ENCODE measurements around the gene DNM3.

GRCh38 chr1:171943973-171944561 lies 102.8 kb downstream of the DNM3 start:
- TF ChIP-seq CTCF (IDR thresholded peaks at IDR 0.05; ENCODE audit: low read length) (no peak), EZH2 (IDR thresholded peaks at IDR 0.05; ENCODE audit: borderline replicate concordance, low read length) (no peak)

Data from OCI-LY1 (cell line).